Loucy (cell line): ENCODE data around the gene SHCBP1L.

Experiments
- H2AFZ ChIP-seq: fragments of 200-600 bp; sonication (generic); 2 replicates; pipeline ENCODE4 v1.6.0; 2016; ENCODE audit warnings: antibody characterized with exemption, mild to moderate bottlenecking, low read length, moderate library complexity
- H3F3A ChIP-seq: fragments of 200-600 bp; 2 replicates; pipeline ENCODE4 v1.6.0; 2016; ENCODE audit warnings: antibody characterized with exemption, low read depth, mild to moderate bottlenecking
- H3K27me3 ChIP-seq: fragments of 200-600 bp; sonication (generic); 2 replicates; pipeline ENCODE4 v1.6.1; 2014; ENCODE audit warnings: low read length, mild to moderate bottlenecking; ENCODE audit not compliant: insufficient read depth, poor library complexity, severe bottlenecking
- H3K36me3 ChIP-seq: fragments of 200-600 bp; sonication (generic); 2 replicates; pipeline ENCODE4 v1.6.1; 2016; ENCODE audit warnings: low read length; ENCODE audit not compliant: insufficient read depth
- H3K4me1 ChIP-seq: fragments of 200-600 bp; sonication (generic); 2 replicates; pipeline ENCODE4 v1.5.1; 2014; ENCODE audit warnings: low read length, mild to moderate bottlenecking; ENCODE audit not compliant: insufficient read depth, poor library complexity, severe bottlenecking
- H3K4me2 ChIP-seq: fragments of 200-600 bp; sonication (generic); 2 replicates; pipeline ENCODE4 v1.6.0; 2014; ENCODE audit warnings: antibody characterized with exemption, low read length, low read depth, mild to moderate bottlenecking; ENCODE audit not compliant: poor library complexity, severe bottlenecking
- H3K4me3 ChIP-seq: fragments of 200-600 bp; sonication (generic); 2 replicates; pipeline ENCODE4 v1.5.1; 2014; ENCODE audit warnings: low read length, mild to moderate bottlenecking, mixed read lengths; ENCODE audit not compliant: poor library complexity, severe bottlenecking
- H3K79me2 ChIP-seq: fragments of 200-600 bp; sonication (generic); 2 replicates; pipeline ENCODE4 v1.6.1; 2014; ENCODE audit warnings: low read length; ENCODE audit not compliant: insufficient read depth
- H3K9ac ChIP-seq: fragments of 200-600 bp; sonication (generic); 2 replicates; pipeline ENCODE4 v1.6.0; 2014; ENCODE audit warnings: mild to moderate bottlenecking, low read depth, low read length, moderate library complexity; ENCODE audit not compliant: poor library complexity, severe bottlenecking
- H3K9me2 ChIP-seq: fragments of 200-600 bp; sonication (generic); replicated peaks from 2 replicates; pipeline ENCODE4 v1.6.1; 2016; ENCODE audit warnings: low read depth, low read length, mixed read lengths
- H3K9me3 ChIP-seq: fragments of 200-600 bp; sonication (generic); 2 replicates; pipeline ENCODE4 v1.6.1; 2014; ENCODE audit warnings: mild to moderate bottlenecking, antibody characterized with exemption, low read length, low read depth; ENCODE audit not compliant: insufficient read depth
- H4K20me1 ChIP-seq: fragments of 200-600 bp; sonication (generic); 2 replicates; pipeline ENCODE4 v1.6.0; 2014; ENCODE audit warnings: antibody characterized with exemption, low read length, mild to moderate bottlenecking; ENCODE audit not compliant: insufficient read depth, poor library complexity, severe bottlenecking
- CTCF ChIP-seq: fragments of 200-600 bp; sonication (generic); conservative IDR thresholded peaks from 2 replicates; pipeline ENCODE4 v1.5.1; 2014; ENCODE audit warnings: mild to moderate bottlenecking, antibody characterized with exemption, low read length
- EZH2phosphoT487 ChIP-seq: fragments of 200-600 bp; IDR thresholded peaks from 2 replicates; pipeline ENCODE4 v1.6.1; 2018; ENCODE audit warnings: antibody characterized with exemption, mild to moderate bottlenecking, moderate library complexity, borderline replicate concordance

SHCBP1L gene

GRCh38 chr1:182993746-182994145 lies 40.8 kb upstream of the SHCBP1L start:
- Histone ChIP-seq H3K9me2 (no peaks in the 10 kb centered on the region), H3K4me3 (no peak overlapping the region), H3K9me3 (no peaks in the 10 kb centered on the region), H2AFZ (no peak overlapping the region), H4K20me1 (no peaks in the 10 kb centered on the region), H3K4me1 (peaks cover 25% of the 10 kb centered on the region), H3K9ac (no peak overlapping the region), H3K4me2 (no peak overlapping the region), H3K36me3 (no peaks in the 10 kb centered on the region), H3K27me3 (no peaks in the 10 kb centered on the region), H3K79me2 (no peaks in the 10 kb centered on the region), H3F3A (peaks cover 11% of the 10 kb centered on the region; the same call in 1 of the 2 replicates)
- TF ChIP-seq EZH2phosphoT487, result no peak
- no peak for TF ChIP-seq CTCF

GRCh38 chr1:182990413-182991144 lies 37.6 kb upstream of the SHCBP1L start:
- no peaks in the 10 kb centered on the region for H3K79me2 ChIP-seq
- no peaks in the 10 kb centered on the region for H3K27me3 ChIP-seq
- no peak overlapping the region for H3K4me2 ChIP-seq
- H3K4me3 ChIP-seq, result no peak overlapping the region
- peaks cover 6% of the 10 kb centered on the region for H3K4me1 ChIP-seq
- H4K20me1 ChIP-seq, result no peaks in the 10 kb centered on the region
- H3K9me2 ChIP-seq, result no peaks in the 10 kb centered on the region
- H3K9me3 ChIP-seq, result no peaks in the 10 kb centered on the region
- TF ChIP-seq CTCF (no peak), EZH2phosphoT487 (no peak)
- H3F3A ChIP-seq, result no peaks in the 10 kb centered on the region
- no peak overlapping the region for H3K9ac ChIP-seq
- no peaks in the 10 kb centered on the region for H3K36me3 ChIP-seq
- H2AFZ ChIP-seq, result no peak overlapping the region

GRCh38 chr1:182985876-182986275 lies 32.9 kb upstream of the SHCBP1L start:
- H3K9me3 ChIP-seq, result no peaks in the 10 kb centered on the region
- TF ChIP-seq CTCF (no peak), EZH2phosphoT487 (no peak)
- H3K4me3 ChIP-seq, result no peak overlapping the region
- no peaks in the 10 kb centered on the region for H3K27me3 ChIP-seq
- no peaks in the 10 kb centered on the region for H3K79me2 ChIP-seq
- H3K9me2 ChIP-seq, result no peaks in the 10 kb centered on the region
- no peaks in the 10 kb centered on the region for H4K20me1 ChIP-seq
- H3K9ac ChIP-seq, result no peak overlapping the region
- H2AFZ ChIP-seq, result no peak overlapping the region
- no peaks in the 10 kb centered on the region for H3K4me1 ChIP-seq
- no peak overlapping the region for H3K4me2 ChIP-seq
- H3K36me3 ChIP-seq, result no peaks in the 10 kb centered on the region
- H3F3A ChIP-seq, result no peaks in the 10 kb centered on the region
